Mesenchymal stem cell (in vitro differentiated cells and primary cell): Measurements from ENCODE around the gene AKT3.

ENCODE experiments used
- DNase-seq: peaks from one replicate; pipeline ENCODE4 v3.0.0-alpha.2; 2013
- H2AFZ ChIP-seq: one replicate; pipeline ENCODE4 v1.6.1; 2013; ENCODE audit warnings: low read depth, mild to moderate bottlenecking, control low read depth, inconsistent platforms, low read length, moderate library complexity
- H2AK5ac ChIP-seq: 2 replicates; pipeline ENCODE4 v1.6.1; 2013; ENCODE audit warnings: low read length, moderate library complexity, mild to moderate bottlenecking, inconsistent platforms; ENCODE audit not compliant: severe bottlenecking
- H2BK120ac ChIP-seq: one replicate; pipeline ENCODE4 v1.6.1; 2013; ENCODE audit warnings: low read depth, mild to moderate bottlenecking, inconsistent platforms, low read length, moderate library complexity
- H2BK12ac ChIP-seq, 2 experiments: one replicate each; pipeline ENCODE4 v1.6.1; 2013; ENCODE audit warnings: inconsistent platforms in 2 of 2, low read length in 2 of 2, mild to moderate bottlenecking in 2 of 2, moderate library complexity in 2 of 2, control low read depth in 1 of 2
- H2BK15ac ChIP-seq: one replicate; pipeline ENCODE4 v1.6.1; 2013; ENCODE audit warnings: mild to moderate bottlenecking, low read depth, inconsistent platforms; ENCODE audit not compliant: poor library complexity, severe bottlenecking
- H2BK5ac ChIP-seq: 2 replicates; pipeline ENCODE4 v1.6.1; 2013; ENCODE audit warnings: low read depth, mild to moderate bottlenecking, low read length, control low read depth, inconsistent platforms; ENCODE audit not compliant: poor library complexity, severe bottlenecking
- H3K14ac ChIP-seq, 2 experiments: one replicate each; pipeline ENCODE4 v1.6.1; 2013; ENCODE audit warnings: inconsistent platforms in 2 of 2, low read length in 2 of 2, control low read depth in 1 of 2, mild to moderate bottlenecking in 1 of 2, moderate library complexity in 1 of 2
- H3K18ac ChIP-seq, 2 experiments: one replicate each; pipeline ENCODE4 v1.6.1; 2013; ENCODE audit warnings: inconsistent platforms in 2 of 2, low read length in 2 of 2, control low read depth in 1 of 2, low read depth in 1 of 2, mild to moderate bottlenecking in 1 of 2
- H3K23ac ChIP-seq, 2 experiments: one replicate each; pipeline ENCODE4 v1.6.1; 2013; ENCODE audit warnings: inconsistent platforms in 2 of 2, low read length in 2 of 2, mild to moderate bottlenecking in 2 of 2, moderate library complexity in 2 of 2, control low read depth in 1 of 2
- H3K27ac ChIP-seq: 2 replicates; pipeline ENCODE4 v1.5.1; 2013; ENCODE audit warnings: mild to moderate bottlenecking, moderate library complexity, low read length, control low read depth, inconsistent platforms; ENCODE audit not compliant: poor library complexity, severe bottlenecking
- H3K27me3 ChIP-seq, 2 experiments: 2 replicates each; pipeline versions ENCODE4 v1.6.1 to v1.7.0; 2013; ENCODE audit warnings: low read length in 2 of 2, mild to moderate bottlenecking in 2 of 2, moderate library complexity in 2 of 2, control low read depth in 1 of 2, inconsistent platforms in 1 of 2; ENCODE audit not compliant: control insufficient read depth in 1 of 2, insufficient read depth in 1 of 2
- H3K36me3 ChIP-seq, 2 experiments: 2 replicates each; pipeline versions ENCODE4 v1.6.1 to v1.7.0; 2013; ENCODE audit warnings: low read length in 2 of 2, control low read depth in 1 of 2, inconsistent platforms in 1 of 2, low read depth in 1 of 2, mild to moderate bottlenecking in 1 of 2; ENCODE audit not compliant: insufficient read depth in 2 of 2, control insufficient read depth in 1 of 2
- H3K4ac ChIP-seq, 2 experiments: one replicate each; pipeline ENCODE4 v1.6.1; 2013; ENCODE audit warnings: inconsistent platforms in 2 of 2, low read length in 2 of 2, mild to moderate bottlenecking in 2 of 2, moderate library complexity in 2 of 2, control low read depth in 1 of 2, low read depth in 1 of 2
- H3K4me1 ChIP-seq: 2 replicates; pipeline ENCODE4 v1.6.1; 2013; ENCODE audit warnings: low read depth, low read length, control low read depth; ENCODE audit not compliant: control insufficient read depth, insufficient read depth
- H3K4me2 ChIP-seq: 2 replicates; pipeline ENCODE4 v1.6.1; 2013; ENCODE audit warnings: low read length, mild to moderate bottlenecking, inconsistent platforms; ENCODE audit not compliant: poor library complexity, severe bottlenecking
- H3K4me3 ChIP-seq, 2 experiments: 2 replicates each; pipeline versions ENCODE4 v1.5.1 to v1.7.0; 2013; ENCODE audit warnings: low read length in 2 of 2, mild to moderate bottlenecking in 2 of 2, control low read depth in 1 of 2, low read depth in 1 of 2; ENCODE audit not compliant: insufficient read depth in 1 of 2
- H3K79me1 ChIP-seq: replicated peaks from 2 replicates; pipeline ENCODE4 v1.6.1; 2013; ENCODE audit warnings: mild to moderate bottlenecking, control low read depth, low read length, inconsistent platforms; ENCODE audit not compliant: poor library complexity, severe bottlenecking
- H3K9ac ChIP-seq: 2 replicates; pipeline ENCODE4 v1.7.0; 2013; ENCODE audit warnings: mild to moderate bottlenecking, low read length, moderate library complexity
- H3K9me3 ChIP-seq: 2 replicates; pipeline ENCODE4 v1.7.0; 2013; ENCODE audit warnings: mild to moderate bottlenecking, low read length; ENCODE audit not compliant: control insufficient read depth
- H4K8ac ChIP-seq: one replicate; pipeline ENCODE4 v1.6.1; 2013; ENCODE audit warnings: inconsistent platforms, mild to moderate bottlenecking, low read length, moderate library complexity
- H4K91ac ChIP-seq: one replicate; pipeline ENCODE4 v1.6.1; 2013; ENCODE audit warnings: mild to moderate bottlenecking, low read length, inconsistent platforms
- WGBS: methylation state at CpG from one replicate; pipeline ENCODE4 v1.1.7; 2013; ENCODE audit warnings: mixed read lengths; 5-methylcytosine and 5-hydroxymethylcytosine counted together

The AKT3 gene

GRCh38 chr1:243473227-243474135 is 376.6 kb downstream of the AKT3 start:
- 76% methylated on average over 8 of the region's 12 CpGs for WGBS
- Histone ChIP-seq H3K18ac (no peak overlapping the region), H4K91ac (no peak overlapping the region), H4K8ac (no peak overlapping the region), H2AK5ac (no peak overlapping the region), H3K27ac (no peak overlapping the region), H2BK5ac (no peak overlapping the region), H2BK15ac (no peak overlapping the region), H2AFZ (no peak overlapping the region), H3K9ac (peak overlapping the region; percentile 75), H2BK120ac (no peak overlapping the region), H3K4ac (no peak overlapping the region), H3K4me1 (peaks cover 2% of the 10 kb centered on the region), H3K23ac (no peak overlapping the region), H3K36me3 (peaks cover 14 to 37% of the 10 kb centered on the region in 2 experiments), H3K79me1 (peaks cover 13% of the 10 kb centered on the region), H2BK12ac (no peak overlapping the region), H3K4me2 (no peak overlapping the region), H3K4me3 (peak overlapping the region in 1 of 2 experiments; percentile 63), H3K27me3 (no peaks in the 10 kb centered on the region), H3K14ac (no peak overlapping the region), H3K9me3 (no peaks in the 10 kb centered on the region)
- DNase-seq: peak; percentile 55

DNA sequence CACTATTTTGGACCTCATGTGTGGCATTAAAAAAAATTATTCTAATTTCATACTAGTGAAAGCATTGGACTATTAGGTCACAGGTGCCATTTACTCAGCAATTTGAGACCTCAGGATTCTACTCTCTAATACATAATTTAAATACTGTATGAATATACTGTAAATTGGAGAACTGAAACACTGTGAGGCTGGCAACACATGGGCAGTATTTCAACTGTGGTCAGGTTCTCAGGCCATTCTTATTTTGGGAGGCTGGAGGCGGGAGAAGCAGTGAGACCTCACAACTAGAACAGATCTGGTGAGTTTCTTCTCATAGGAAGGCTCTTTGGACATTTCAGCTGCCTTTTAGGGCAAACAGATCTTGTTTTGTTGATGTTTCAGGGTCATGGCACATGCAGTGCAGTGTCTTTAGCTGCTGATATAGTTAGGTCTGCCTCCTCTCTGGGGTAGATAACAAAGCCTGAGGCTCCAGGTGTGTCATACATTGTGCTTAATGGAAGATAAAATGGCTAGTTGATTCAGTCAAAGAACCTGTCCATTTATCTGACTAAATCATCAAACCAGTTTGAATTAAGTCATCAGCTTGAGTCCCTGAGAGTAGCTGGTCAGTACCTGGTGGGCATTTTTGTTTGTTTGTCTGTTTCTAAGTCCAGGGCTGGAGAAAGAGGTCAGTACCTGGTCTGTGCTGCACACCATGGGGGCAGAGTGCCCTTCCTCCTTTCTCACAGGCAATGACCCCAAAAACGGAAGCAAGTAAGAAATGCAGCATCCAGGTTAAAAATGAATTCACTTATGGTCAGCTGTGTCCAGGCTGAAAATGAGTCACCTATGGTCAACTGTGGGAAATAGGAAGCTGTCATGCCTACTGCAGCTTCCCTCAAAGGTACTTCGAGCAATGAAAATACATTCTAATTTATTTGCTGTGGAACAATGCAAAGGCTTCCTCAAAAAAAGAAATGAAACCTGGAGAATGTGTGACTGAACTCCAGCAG is 378.0 kb downstream of the AKT3 start:
- Histone ChIP-seq H3K4me3 (no peak overlapping the region), H2BK5ac (no peak overlapping the region), H3K9me3 (no peaks in the 10 kb centered on the region), H3K27ac (no peak overlapping the region), H2BK15ac (no peak overlapping the region), H3K4ac (no peak overlapping the region), H2BK12ac (no peak overlapping the region), H3K9ac (no peak overlapping the region), H3K4me1 (peaks cover 2% of the 10 kb centered on the region), H2BK120ac (no peak overlapping the region), H3K18ac (no peak overlapping the region), H3K36me3 (peaks cover 14 to 41% of the 10 kb centered on the region in 2 experiments), H4K8ac (no peak overlapping the region), H3K14ac (no peak overlapping the region), H4K91ac (no peak overlapping the region), H2AK5ac (no peak overlapping the region), H3K4me2 (peak overlapping the region; percentile 17), H2AFZ (no peak overlapping the region), H3K79me1 (peaks cover 13% of the 10 kb centered on the region), H3K23ac (no peak overlapping the region), H3K27me3 (no peaks in the 10 kb centered on the region)
- DNase-seq: no peak
- 96% methylated on average over 3 of the region's 3 CpGs for WGBS

DNA sequence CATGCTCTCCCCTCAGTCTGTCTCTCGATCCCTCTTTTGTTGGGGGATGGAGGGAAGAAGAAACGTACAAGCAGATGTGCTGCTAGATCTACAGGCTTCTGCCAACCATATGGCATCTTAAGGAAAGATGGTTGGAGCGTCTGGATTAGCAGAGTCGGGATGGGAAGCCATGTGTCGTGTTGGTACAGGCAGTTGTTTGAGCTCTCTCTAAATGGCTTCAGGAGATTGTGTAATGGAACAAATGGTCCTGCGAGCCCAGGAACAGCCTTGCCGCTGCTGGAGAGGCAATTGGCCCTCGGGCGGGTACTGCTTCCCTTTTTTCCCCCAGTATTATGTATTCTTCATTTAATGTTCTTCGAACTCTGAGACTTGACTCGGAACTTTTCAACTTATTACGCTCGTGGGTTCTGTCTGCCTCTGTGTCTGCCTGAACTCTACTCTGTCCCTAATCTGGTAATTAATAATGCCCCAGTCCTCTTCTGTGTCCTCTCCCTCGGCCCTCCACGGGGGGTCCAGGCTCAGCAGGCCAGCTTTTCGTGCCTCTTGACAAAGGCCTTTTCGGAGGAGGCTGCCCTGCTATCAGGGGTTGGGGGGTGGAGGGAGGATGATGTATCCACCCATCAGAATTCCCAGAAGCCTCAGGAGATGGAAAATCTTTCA is 378.9 kb downstream of the AKT3 start:
- no peak overlapping the region for H3K14ac ChIP-seq
- H3K36me3 ChIP-seq: peaks cover 14 to 46% of the 10 kb centered on the region in 2 experiments
- no peak overlapping the region for H3K9ac ChIP-seq
- no peak overlapping the region for H2AK5ac ChIP-seq
- H2BK5ac ChIP-seq: no peak overlapping the region
- H3K27me3 ChIP-seq: no peaks in the 10 kb centered on the region
- no peak overlapping the region for H2AFZ ChIP-seq
- H3K4me3 ChIP-seq: no peak overlapping the region
- H3K23ac ChIP-seq: no peak overlapping the region
- H2BK15ac ChIP-seq: no peak overlapping the region
- H2BK120ac ChIP-seq: no peak overlapping the region
- DNase-seq: no peak
- H4K91ac ChIP-seq: no peak overlapping the region
- H3K4ac ChIP-seq: no peak overlapping the region
- H3K9me3 ChIP-seq: no peaks in the 10 kb centered on the region
- 89% methylated on average over 17 of the region's 17 CpGs for WGBS
- H3K79me1 ChIP-seq: peaks cover 13% of the 10 kb centered on the region
- no peak overlapping the region for H2BK12ac ChIP-seq
- H3K4me2 ChIP-seq: no peak overlapping the region
- no peak overlapping the region for H4K8ac ChIP-seq
- no peak overlapping the region for H3K27ac ChIP-seq
- H3K18ac ChIP-seq: no peak overlapping the region
- H3K4me1 ChIP-seq: peaks cover 2% of the 10 kb centered on the region
